ENCODE results near the gene MIAT.

DNA sequence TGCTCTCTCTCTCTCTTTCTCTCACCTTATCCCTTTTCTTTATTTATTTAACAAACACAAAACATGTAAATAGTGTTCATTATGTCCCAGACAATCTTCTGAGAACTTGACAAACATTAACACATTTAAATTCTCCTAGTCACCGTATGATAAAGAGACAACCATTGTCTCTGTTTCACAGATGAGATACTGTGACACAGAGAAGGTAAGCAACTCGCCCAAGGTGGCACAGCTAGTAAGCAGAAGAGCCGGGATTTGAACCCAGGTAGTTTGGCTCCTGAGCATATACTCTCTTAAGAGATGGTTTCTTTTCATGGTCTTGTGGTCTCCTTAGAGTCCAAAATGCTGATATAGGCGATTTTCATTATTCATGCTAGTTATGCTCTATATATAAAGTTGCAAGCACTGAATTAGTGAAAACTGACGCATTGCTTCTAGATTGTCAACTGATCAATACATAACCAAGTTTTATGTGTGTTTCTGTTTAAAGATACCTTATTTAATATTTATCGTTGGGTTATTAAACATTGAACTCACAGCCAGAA is 58.1 kb downstream of the MIAT start:
- TF ChIP-seq EP300 (IDR thresholded peaks at IDR 0.05) (no peak), POLR2A (IDR thresholded peaks at IDR 0.05) (no peak)
- TF ChIP-seq, protein P1, sequence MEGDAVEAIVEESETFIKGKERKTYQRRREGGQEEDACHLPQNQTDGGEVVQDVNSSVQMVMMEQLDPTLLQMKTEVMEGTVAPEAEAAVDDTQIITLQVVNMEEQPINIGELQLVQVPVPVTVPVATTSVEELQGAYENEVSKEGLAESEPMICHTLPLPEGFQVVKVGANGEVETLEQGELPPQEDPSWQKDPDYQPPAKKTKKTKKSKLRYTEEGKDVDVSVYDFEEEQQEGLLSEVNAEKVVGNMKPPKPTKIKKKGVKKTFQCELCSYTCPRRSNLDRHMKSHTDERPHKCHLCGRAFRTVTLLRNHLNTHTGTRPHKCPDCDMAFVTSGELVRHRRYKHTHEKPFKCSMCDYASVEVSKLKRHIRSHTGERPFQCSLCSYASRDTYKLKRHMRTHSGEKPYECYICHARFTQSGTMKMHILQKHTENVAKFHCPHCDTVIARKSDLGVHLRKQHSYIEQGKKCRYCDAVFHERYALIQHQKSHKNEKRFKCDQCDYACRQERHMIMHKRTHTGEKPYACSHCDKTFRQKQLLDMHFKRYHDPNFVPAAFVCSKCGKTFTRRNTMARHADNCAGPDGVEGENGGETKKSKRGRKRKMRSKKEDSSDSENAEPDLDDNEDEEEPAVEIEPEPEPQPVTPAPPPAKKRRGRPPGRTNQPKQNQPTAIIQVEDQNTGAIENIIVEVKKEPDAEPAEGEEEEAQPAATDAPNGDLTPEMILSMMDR (IDR thresholded peaks at IDR 0.05): no peak

All from tibial nerve (tissue), 4 donors.